ENCODE data around the gene MRPS30.

DNA sequence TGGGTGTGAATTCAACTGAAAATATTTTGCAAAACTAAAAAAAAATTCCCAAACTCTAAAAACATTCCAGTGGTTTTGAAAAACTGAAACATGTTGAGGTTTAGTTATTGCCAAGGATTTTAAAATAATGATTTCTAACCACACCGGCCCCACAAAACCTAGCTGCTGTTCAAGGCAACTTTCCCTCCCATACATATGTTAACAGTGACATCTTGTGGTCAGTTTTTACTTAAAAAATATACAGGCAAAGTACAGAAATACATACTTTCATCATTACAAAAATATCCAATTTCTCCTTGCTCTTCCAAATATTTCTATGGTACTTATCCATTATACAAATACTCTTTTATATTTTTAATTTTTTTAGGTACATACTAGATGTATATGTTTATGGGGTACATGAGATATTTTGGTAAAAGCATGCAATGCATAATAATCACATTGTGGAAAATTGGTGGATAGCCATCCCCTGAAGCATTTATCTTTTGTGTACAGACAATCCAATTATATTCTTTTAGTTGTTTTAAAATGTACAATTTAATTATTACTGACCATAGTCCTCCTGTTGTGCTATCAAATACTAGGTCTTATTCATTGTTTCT, 34.4 kb upstream of the MRPS30 start:
- TF ChIP-seq POLR2AphosphoS5 (IDR thresholded peaks at IDR 0.05; ENCODE audit: low read depth, low read length) = no peak
- TF ChIP-seq, protein P1, sequence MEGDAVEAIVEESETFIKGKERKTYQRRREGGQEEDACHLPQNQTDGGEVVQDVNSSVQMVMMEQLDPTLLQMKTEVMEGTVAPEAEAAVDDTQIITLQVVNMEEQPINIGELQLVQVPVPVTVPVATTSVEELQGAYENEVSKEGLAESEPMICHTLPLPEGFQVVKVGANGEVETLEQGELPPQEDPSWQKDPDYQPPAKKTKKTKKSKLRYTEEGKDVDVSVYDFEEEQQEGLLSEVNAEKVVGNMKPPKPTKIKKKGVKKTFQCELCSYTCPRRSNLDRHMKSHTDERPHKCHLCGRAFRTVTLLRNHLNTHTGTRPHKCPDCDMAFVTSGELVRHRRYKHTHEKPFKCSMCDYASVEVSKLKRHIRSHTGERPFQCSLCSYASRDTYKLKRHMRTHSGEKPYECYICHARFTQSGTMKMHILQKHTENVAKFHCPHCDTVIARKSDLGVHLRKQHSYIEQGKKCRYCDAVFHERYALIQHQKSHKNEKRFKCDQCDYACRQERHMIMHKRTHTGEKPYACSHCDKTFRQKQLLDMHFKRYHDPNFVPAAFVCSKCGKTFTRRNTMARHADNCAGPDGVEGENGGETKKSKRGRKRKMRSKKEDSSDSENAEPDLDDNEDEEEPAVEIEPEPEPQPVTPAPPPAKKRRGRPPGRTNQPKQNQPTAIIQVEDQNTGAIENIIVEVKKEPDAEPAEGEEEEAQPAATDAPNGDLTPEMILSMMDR (IDR thresholded peaks at IDR 0.05) = peak; percentile 43; the same call in 1 of the 2 replicates
- no peak for TF ChIP-seq SIN3A (IDR thresholded peaks at IDR 0.05; ENCODE audit: borderline replicate concordance, insufficient read depth, low read depth, low read length)
